CD4-positive, alpha-beta T cell treated with Interleukin-12 subunit alpha and Interleukin-12 subunit beta, for 1 hour (primary cell): ENCODE data around the gene VEGFB.

Source experiments
- DNase-seq: peaks from one replicate; pipeline ENCODE4 v3.0.0-alpha.2; 2020

VEGFB gene

DNA sequence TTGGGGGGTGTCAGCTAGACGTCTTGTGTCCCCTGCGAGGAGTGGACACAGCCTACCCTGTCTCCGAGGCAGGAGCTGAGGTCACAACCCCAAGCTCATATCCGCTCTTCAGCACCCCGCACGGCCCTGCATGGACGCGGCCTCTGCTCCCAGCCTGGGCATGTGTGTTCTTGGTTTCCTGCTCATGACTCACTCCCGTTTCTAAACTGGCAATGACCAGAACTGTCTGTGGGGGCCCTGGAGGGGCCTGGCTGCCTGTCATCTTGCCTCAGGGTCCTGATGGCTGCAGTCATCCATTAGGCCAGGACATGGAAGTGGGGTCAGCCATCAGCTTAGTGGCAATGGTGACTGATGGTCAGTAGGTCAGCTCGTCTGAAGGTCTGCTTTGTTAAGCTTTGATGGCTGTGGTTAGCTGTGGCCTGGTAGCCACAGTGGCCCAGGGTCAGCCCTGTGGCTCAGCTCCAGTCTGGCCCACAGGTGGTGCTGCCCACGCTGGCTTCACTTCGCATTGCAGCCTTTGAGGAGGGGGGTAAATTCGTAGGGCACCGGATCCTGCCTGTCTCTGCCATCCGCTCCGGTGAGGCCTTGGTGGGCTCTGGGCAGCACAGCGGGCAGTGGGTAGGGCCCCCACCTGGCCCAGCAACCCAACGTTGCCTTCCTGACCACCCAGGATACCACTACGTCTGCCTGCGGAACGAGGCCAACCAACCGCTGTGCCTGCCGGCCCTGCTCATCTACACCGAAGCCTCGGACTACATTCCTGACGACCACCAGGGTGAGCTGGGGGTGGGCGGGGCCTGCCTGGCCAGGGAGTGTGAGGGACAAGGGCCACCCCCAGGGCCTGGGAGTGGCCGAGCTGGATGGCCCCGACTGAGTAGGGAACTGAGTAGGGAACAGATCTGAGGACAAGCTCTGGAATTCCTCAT lies 28.9 kb downstream of the VEGFB start:
- DNase-seq, result no peak

DNA sequence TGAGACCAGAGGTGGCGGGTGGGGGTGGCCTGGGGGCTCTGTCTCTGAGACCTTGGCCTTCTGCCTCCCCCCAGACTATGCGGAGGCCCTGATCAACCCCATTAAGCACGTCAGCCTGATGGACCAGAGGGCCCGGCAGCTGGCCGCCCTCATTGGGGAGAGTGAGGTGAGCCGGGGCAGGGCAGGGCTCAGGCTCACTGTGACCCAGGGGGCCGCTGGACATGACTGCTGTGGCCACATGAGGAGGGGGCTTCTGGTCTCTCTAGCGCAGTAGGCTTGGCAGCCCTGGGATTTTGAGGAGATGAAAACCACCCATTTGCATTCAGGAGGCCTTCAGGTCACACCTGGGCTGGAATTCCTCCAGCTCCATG lies 29.5 kb downstream of the VEGFB start:
- DNase-seq, result no peak

DNA sequence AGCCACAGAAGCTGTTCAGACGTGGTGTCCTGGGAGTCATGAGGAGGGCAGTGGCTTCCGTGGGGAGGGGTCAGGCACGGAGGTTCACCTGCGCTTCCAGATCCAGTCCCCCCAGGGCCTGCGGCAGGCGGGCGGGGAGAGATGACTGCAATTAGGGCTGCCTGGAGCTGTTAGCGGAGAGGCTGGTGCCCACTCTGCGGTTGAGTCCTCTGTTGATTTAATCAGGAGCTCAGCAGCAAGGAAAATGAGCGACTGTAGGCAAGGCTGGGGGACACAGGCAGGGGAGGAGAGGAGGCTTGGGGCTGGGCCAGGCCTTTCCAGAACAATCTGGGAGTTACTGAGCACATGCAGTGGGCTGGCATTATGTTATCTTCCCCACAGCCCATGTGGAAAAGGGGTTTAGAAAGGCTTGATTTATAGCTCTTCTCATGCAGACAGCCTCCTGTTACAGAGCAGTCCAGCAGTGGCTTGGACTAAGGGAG lies 30.0 kb downstream of the VEGFB start:
- no peak for DNase-seq

DNA sequence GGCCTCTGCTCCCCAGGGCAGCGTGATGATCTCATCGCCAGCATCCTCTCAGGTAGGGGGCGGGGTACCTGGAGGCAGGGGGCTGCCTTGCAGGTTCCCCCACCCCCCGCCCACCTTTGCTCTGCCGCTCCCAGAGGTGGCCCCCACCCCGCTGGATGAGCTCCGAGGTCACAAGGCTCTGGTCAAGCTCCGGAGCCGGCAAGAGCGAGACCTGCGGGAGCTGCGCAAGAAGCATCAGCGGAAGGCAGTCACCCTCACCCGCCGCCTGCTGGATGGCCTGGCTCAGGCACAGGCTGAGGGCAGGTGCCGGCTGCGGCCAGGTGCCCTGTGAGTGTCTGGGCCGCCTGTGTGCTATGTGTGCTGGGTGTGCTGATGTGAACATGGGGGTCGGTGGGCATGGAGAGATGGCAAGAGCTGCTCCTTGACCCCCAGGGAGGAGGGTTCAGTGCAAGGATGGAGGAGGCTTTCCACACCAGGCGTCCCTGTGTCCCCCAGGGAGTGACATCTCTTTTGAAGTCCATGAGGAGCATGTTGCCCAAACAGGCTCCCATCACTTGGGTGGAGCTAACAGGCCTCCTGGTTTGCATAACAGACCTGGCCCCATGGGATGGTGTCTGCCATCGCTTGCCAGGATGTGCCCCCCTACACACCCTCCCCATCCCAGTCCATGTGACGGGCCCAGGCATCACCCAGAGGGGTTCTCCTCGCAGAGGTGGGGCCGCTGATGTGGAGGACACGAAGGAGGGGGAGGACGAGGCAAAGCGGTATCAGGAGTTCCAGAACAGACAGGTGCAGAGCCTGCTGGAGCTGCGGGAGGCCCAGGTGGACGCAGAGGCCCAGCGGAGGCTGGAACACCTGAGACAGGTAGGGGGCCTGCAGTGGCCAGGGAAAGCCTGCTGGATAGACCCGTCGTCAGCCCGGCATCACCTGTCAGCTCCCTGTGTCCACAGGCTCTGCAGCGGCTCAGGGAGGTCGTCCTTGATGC lies 31.1 kb downstream of the VEGFB start:
- DNase-seq, result no peak

DNA sequence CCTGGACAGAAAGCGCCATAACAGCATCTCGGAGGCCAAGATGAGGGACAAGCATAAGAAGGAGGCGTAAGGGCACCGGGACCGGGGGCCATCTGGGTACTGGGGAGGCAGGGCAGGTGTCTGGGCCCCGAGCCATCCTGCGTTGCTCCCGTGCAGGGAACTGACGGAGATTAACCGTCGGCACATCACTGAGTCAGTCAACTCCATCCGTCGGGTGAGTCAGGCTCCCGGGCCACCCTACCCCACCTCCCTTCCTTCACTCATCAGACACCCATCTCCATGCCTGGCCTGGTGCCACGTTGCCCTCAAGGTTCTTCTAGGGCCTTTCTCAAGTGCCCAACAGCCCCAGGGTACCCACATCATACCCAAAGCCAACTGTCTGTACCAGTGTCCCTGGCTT lies 32.0 kb downstream of the VEGFB start:
- DNase-seq, result no peak

DNA sequence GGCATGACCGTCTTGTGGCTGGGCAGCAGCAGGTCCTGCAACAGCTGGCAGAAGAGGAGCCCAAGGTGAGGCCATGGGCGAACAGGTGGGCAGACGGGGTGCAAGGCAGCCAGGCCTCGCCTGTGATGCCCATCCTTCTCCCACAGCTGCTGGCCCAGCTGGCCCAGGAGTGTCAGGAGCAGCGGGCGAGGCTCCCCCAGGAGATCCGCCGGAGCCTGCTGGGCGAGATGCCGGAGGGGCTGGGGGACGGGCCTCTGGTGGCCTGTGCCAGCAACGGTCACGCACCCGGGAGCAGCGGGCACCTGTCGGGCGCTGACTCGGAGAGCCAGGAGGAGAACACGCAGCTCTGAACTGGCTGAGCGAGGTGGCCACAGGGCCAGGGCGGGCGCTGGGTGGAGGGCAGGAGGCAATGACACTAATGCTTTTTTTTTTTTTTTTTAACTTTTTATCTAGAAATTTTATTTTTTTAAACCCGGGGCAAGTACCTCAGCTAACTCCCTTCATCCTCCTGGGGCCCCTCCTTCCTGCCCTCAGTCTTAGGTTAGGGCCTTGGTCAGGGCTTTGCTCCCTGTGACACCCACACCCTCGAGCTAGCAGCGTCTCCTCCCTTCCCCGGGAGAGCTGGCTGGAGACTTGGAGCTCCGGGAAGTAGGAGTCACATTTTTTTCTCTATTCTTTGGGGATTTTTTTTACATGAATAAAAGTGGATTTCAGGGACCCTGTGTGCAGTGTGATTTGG lies 33.0 kb downstream of the VEGFB start:
- DNase-seq, result no peak

DNA sequence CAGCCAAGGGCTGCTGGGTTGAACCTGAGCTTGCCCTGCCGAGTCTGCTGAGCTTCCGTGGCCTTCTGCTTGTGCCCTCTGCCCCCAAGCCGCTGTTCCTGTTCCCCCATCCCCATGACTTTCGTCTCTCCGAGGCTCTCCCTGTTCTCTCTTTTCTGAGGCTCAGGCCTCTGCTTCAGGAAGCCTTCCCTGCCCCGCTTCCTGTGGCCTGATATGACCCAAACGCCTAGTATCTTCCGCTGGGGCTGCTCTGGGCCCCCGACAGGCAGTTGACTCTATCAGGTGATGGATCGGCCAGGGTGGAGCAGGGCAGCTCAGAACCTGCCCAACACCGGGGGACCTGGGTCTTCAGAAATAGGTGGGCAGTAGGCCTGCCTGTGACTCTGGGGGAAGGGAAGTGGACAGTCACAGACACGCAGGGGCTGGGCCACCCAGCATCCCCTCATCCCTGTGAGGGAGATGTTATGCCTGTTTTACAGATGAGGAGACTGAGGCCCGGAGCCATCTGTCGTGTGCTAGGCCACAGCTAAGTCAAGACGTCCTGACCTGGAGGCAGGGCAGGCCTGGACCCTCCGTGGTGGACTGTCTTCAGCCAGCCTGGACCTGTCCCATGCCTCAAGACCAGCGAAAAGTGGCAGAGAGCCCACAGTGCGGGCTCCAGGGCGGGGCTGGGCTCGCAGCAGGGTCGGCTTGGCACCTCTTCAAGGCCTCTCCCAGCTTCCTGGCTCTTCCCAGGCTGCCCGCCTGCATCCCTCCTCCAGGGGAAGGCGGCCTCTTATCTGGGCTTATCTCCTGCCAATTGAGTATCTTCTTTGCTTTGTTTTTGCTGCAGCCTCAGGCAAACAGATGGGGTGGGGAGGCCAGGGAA lies 33.9 kb downstream of the VEGFB start:
- DNase-seq, result no peak

DNA sequence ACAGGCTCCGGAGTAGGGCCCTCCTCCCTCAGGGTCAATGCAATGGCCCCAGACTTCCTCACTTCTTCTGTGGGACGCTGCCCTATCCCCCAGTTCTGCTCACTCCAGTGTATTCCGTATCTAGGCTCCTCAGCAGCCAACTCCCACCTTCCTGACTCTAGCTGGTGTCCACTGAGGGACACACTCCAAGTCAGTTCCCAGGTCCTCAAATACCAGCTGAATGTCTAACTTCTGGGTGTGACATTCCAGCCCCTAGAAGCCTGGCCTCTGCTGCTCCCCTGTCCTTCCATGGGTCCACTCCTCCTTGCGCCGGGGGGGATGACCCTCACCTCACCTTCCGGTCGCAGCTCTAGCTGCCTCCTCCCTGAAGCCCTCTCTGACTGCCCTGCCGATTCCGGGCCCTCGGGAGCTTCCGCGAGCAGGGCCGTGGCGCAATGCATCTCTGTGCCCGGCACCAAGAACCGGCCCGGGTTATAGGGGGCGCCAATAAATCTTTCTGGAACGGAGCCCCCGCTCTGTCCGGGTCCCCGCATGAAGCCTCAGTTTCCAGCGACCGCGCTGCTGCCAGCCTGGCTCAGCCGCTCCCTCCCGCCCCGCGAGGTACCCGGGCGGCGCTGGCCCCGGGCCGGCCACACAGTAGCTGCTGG lies 34.6 kb downstream of the VEGFB start:
- peak; percentile 38 for DNase-seq

DNA sequence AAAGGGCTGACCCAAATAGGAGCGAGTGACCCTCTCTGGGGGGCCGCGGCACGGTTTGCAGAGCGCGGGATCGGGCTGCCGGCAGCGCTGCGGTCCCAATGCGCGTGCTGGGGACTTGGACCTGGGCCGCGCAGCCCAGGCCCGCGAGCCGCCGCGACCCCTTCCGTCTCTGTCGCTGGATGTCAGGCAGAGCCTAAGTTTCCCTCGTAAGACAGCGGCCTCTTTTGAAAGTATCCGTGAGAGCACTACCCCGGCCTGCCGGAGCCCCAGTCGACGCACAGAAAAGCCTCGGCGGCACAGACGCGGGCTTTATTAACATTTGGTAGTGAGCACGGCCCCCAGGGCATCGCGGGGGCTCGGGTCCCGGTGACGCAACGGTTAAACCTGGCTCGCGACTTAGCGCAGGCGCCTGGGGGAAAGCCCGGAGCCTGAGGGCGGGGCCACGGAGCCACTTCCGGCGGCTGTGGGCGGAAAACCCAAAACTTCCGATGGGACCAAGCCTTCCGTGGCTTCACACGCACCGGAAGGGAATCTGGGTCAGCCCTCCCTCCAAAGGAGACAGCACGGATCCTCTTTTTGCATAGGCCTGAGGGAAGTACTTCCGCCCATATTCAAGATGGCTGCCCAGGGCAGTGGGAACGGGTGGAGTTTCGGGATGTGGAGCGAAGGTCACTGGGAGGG lies 35.3 kb downstream of the VEGFB start:
- peak; percentile 98 for DNase-seq

DNA sequence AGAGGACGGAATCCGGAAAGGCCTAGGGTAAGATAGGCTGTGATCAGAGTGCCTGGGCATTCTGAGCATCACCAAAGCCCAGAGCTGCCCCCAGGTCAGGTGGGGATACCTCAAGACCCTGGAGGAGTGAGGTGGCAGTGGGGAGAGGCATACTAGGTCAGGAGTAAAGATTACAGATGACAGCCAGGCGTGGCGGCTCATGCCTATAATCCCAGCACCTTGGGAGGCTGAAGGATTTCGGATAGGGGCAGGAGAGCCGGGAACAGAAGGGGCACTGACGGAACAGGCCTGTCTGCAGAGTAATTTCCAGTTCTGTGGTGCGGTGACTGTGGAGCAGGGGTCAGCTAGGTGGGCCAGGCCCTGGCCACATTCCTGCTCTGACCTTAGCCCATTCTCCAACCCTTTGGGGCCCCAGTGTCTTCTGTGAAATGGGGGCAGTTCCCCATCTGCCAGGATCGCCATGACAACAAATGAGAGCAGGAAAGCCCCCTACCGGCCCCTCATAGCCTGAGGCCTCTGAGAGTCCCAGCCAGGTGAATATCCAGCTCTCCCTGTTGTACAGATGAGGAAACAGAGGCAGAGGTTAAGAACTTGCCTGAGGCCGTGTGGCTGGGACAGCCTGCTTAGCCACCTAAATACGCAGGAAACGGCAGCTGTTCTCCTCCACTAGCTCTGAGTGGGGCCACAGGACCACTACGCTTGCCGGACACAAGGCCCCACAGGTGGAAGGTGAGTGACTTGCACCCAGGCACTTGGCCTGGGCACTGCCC lies 40.8 kb downstream of the VEGFB start:
- no peak for DNase-seq

DNA sequence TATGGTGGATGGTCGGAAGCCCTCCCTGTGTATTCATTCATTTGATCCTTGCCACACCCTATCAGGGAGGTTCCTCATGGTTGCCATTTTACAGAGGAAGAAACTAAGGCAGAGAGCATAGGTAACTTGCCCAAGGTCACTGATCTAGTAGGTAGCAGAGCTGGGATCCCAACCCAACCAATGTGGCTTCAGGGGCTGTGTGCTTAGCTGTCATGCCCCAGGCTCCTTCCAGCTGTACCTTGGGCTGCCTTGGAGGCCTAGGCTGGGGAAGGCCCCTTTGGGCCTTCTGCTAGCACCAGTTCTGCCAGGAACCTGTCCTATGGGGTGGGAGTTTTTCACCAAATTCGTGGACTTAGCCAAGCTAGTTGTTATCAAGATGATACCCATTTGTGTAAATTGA lies 41.5 kb downstream of the VEGFB start:
- no peak for DNase-seq

DNA sequence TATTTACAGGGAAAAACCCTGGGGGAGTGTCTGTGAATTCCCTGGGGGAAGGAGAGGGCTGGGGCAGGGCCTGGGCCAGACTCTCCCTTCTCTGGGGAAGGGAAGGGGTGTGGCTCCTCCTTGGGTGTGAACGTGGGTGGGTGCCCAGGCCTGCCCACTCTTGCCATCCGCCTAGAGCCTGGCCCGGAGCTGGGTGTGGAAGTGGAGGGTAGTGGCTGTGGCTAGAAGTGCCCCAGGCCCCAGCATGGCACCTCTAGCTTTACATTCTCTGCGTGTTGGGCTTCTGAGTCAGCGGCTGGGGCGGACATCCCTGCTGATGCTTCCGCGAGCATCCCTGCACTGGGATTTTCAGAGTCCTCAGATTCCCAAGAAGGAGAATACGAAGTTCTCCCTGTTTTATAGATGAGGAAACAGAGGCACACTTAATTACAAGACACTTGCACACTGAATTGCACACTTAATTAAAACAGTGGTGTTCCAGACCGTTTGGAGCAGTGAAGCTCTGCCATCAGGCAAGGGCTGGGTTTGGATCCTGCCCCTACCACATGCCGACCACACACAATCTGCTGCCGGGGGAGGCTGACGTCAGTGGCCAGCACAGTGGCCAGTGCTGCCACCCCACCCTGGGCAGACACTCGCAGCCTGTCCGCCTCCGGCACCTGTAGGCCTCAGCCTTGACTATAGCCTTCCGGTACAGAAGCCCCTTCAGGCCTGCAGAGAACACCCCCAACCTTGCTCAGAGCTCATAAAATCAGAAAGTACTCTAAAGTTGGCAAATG lies 42.5 kb downstream of the VEGFB start:
- DNase-seq, result no peak

DNA sequence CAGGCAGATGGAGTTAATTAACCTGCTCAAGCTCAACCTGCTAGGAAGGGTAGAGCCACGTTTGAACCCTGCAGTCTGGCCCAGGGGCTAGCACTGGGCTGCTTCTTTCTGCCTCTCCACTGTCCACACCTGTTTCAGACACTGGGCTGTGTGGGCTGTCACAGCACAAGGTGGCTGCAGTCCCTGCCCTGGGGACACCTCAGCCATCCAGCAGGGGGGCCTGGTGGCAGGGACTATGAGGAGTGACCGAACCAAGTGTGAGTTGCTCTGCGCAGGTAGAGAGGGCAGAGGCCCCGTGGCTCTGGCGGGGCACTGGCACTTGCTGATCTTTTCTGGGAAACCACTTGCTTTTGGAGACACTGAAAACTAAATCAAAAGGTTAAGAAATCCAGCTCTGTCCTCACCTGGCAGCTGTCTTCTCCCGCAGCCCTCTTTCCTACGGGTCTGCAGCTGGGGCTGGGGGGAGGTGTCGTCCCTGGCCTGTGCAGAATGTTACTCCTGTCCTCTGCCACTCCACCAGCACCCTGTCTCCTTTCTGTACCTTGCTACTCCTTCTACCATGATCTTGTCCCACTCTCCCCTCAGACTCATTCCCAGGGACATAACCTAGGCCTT lies 44.3 kb downstream of the VEGFB start:
- DNase-seq, result no peak

DNA sequence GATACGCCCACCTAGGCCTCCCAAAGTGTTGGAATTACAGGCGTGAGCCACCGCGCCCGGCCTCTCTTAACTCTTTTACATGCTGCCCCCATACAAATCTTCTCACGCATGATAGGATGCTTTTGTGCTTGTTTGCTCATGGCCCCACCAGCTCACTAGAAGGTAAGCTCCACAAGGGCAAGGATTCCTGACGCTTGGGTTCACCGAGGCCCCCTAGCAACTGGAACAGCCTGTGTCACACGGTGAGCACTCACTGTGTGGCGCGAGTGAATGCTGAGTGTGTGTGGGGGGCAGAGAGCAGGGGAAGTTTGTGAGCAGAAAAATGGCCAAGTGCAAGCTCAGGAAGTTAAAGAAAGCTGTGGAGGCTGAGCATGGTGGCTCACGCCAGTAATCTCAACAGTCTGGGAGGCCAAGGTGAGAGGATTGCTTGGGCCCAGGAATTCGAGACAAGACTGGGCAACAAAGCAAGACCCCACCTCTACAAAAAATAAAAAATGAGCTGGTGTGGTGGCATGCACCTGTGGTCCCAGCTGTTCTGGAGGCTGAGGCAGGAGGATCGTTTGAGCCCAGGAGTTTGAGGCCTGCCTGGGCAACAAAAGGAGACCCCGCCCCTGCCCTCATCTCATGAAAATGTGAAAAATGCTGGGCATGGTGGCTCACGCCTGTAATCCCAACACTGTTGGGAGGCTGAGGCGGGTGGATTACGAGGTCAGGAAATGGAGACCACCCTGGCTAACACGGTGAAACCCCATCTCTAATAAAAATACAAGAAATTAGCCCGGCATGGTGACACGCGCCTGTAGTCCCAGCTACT lies 47.8 kb downstream of the VEGFB start:
- DNase-seq, result no peak

DNA sequence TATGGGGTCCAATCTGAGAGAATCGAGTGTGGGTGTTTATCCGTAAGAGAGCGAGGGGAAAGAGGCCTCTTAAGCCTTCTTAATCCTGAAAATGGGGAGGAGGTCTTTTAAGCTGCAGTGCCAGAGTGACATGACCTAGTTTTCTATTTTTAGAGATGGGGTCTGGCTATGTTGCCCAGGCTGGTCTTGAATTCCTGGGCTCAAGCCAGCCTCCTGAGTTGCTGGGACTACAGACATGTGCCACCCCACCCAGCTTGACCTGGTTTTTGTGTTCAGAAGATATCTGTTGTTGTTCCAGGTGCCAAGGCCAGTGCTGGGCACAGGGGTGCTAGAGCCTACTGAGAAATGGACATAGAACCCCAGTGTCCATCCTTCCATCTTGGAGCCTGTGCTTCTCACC lies 48.7 kb downstream of the VEGFB start:
- DNase-seq, result no peak

DNA sequence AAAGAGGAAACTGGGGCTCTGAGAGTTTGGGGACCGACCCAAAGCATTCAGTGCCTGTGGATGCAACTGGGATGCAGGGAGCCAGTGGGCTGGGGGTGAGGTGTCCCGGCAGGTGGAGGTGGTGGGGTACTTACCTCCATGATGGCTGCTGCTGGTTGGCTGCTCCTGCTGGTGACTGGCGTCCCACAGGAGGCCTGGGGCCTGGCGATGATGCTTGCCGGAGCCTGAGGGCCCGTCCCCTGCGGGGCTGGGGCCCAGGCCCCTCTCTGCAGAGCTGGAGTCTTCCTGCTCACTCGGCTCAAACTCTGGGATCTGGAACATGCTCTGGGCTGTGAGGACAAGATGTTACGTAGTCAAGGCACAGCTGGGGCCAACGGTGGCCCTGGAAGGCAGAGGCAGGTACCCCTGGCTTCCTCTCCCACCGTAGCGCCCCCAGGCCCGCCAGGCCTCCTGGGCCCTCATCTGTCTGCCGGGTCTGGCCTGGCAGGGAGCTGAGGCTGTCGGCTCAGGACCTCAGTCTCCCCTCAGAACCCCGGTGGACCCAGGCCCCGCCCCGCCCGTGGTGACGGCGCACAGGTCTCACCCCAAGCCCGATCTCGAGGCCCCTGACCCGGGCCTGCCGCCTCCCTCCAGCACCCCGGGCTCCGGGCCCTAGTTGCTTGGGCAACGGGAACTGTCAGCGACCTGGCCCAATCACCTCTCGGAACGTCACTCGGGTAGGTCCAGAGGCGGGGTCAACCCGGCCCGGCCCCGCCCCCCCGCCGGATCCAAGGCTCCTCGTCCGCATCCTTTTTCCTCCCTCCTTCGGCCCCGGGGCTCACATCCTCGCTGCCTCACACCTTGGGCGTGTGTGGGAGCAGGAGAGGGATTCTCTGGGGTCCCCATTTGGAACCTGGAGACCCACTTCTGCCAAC lies 49.9 kb downstream of the VEGFB start, which contains the start of gene BAD:
Gene BAD (minus strand): TSS at position 618 of the 914 bp plus-strand sequence. CDS start 297 bp downstream, at position 321.
- peak; percentile 96 for DNase-seq
